HG03045 (cell line): ENCODE results near the gene CREB3L4.
"Not testable (repeated sequence)": the region's sequence is repeated elsewhere in the genome, so short reads cannot be mapped to it uniquely, and the experiment has no call there.

Source experiments
- ATAC-seq: cut with Tn5 transposase; IDR thresholded peaks from one replicate; pipeline ENCODE4 v1.9.1; 2021; ENCODE audit warnings: mild to moderate bottlenecking, moderate library complexity; ENCODE audit not compliant: unreplicated experiment

The CREB3L4 gene

DNA sequence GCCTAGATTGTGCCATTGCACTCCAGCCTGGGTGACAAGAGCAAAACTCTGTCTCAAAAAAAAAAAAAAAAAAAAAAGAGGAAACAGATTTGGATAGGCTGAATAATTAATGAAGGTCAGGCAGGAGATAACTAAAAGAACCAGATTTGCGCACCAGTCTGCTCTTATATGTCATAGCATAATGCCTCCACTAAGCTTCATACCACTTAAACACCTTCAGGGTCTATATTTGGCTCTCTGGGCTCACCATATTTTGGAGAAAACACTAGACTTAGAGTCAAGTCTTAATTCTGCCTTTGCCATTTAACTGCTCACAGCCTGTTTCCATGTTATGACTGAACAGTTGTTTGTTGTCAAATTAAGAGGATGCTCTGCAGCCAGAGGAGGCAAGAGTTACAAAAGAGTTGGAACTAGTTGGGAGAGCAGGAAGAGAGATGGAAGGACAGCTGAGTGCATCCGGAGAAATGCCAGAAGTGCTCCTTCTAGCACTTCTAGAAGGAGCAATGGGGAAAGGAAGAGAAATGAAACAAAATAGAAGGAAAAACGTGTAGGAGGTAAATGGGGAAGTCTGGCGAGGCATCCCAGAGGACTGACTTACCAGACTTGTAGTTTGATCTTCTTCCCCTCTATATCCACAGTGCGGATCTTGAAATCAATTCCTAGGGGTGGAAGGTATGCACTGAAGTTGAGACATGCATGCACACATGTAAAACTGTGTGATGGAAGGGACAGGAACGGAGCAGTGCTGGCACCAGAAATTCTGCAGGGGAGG is 16.6 kb downstream of the CREB3L4 start:
- no peak for ATAC-seq

DNA sequence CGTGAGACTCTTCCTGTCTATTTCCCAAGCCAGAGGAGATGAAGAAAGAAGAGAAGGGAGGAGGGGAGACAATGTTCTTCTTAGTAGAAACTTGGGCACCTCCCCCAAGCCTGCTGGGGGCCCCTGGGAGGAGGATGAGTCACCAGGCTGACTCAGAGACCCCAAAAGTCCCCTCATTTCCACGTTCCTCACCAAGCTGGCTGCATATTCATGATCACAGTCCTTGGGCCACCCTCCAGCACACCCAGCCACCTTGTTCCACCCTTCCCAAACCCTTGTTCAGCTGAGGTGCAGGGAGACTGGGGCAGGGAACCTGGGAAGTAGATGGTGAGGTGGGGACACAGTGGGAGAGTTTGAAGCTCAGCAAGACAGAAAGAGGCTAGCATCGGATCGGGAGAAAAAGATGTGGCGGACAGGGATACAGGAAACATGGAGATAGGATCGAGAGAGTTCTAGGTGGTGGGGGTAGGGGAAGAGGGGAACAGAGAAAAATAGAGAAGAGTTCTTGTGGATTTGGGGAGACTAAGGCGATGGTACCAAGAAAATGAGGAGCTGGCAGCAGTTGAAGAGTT is 17.7 kb downstream of the CREB3L4 start:
- no peak for ATAC-seq

GRCh38 chr1:153985941-153986761 is 18.4 kb downstream of the CREB3L4 start, which contains the start of gene RAB13:
Gene RAB13, minus strand, starts transcription at chr1:153986339. Its CDS starts 103 bp downstream, at chr1:153986236.
- ATAC-seq, result no peak

GRCh38 chr1:153987621-153988020 is 19.9 kb downstream of the CREB3L4 start:
- ATAC-seq, result no peak

DNA sequence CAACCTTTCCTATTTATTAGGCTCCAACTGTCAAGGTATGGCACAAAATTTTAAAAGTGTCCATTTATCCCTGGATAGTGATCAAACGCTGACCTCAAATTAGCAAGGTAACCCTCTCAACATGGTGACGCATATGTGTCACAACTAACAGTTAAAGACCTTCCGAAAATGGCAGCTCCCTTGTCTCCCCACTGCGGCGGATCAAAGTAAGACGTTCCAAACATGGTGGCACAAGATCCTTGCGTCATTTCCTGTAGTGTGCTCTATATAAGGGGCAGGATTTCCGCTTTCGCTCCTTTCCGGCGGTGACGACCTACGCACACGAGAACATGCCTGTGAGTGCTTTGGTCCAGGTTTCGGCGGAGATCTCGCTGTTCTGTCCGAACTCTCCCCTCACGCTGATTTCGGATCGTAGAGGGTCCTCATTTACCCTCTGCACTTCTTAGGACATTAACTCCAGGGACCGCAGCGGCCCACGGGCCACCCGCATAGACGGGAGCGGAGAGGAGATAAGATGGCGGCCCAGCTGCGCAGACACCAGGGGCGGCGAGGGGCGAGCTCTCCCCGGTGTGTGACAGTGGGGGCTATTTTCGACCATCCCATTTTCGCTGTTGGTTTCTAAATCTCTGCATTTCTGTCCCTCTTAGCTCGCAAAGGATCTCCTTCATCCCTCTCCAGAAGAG is 22.9 kb downstream of the CREB3L4 start, which contains the start of gene RPS27:
RPS27 (plus strand) TSS at position 295 of the 683 bp plus-strand sequence; CDS start at position 330, 35 bp downstream.
- ATAC-seq, result peak; percentile 70

DNA sequence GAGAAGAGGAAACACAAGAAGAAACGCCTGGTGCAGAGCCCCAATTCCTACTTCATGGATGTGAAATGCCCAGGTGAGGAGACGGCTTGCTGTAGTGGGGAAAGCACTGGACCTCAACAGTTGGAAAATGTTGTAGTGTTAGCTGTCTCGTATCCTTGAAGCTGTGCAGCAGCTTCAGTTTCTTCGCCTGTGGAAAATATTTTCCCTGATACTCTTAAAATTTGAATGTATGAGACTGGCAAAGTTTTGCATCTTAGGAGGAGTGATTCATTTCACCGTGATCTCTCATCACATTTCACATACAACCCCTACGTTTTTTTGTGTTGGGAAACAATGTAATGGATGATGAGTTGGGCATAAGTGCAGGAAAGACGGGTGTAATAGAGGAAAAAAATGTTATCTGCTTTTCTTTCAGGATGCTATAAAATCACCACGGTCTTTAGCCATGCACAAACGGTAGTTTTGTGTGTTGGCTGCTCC is 23.5 kb downstream of the CREB3L4 start:
- ATAC-seq, result no peak

- no peak for ATAC-seq
Measured at GRCh38 chr1:153991806-153992205, 24.1 kb downstream of the CREB3L4 start.

DNA sequence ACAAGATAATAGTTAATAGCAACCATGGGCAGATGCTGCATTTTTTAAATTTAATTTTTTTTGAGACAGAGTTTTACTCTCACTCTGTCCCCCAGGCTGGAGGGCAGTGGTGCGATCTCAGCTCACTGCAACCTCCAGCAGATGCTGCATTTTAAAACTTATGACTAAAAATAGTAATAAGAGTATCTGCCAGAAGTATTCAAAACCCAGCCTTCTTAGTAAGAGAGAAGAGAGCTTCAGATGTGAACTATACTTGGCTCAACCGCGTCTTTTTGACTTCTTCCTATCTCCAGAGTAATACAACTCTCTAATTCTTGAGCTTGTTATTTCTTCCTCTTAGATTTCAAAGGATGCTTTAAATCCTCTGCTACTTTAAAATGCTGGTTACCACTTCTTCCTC is 27.5 kb downstream of the CREB3L4 start:
- ATAC-seq, result no peak

- ATAC-seq, result no peak
Measured at GRCh38 chr1:153995640-153996039, 27.9 kb downstream of the CREB3L4 start.

DNA sequence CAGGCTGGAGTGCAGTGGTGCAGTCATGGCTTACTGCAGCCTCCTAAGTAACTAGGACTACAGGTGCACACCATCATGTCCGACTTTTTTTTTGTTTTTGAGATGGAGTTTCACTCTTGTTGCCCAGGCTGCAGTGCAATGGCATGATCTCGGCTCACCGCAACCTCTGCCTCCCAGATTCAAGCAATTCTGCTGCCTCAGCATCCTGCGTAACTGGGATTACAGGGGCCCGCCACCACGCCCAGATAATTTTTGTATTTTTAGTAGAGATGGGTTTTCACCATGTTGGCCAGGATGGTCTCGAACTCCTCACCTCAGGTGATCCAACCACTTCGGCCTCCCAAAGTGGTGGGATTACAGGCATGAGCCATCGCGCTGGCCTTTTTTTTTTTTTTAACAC is 29.2 kb downstream of the CREB3L4 start:
- not testable (repeated sequence) for ATAC-seq

- ATAC-seq, result no peak
Measured at GRCh38 chr1:154000420-154000819, 32.7 kb downstream of the CREB3L4 start.

DNA sequence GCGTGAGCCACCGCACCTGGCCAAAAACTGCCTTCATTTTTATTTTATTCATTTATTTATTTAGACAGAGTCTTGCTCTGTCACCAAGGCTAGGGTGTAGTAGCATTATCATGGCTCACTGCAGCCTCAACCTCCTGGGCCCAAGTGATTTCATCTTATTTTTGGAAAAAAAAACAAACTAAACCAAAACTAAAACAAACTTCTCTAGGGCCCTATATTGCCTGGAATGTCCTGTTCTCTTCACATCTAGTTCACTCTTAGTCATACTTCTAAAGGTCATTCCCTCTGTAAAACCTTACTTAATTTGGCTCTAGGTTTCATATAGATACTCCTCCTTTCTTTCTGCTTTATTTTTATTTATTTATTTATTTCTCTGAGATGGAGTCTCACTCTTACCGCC is 38.4 kb downstream of the CREB3L4 start:
- ATAC-seq, result no peak

GRCh38 chr1:154012129-154012528 is 44.4 kb downstream of the CREB3L4 start:
- no peak for ATAC-seq

- ATAC-seq, result not testable (repeated sequence)
Measured at GRCh38 chr1:154012543-154012942, 44.8 kb downstream of the CREB3L4 start.

DNA sequence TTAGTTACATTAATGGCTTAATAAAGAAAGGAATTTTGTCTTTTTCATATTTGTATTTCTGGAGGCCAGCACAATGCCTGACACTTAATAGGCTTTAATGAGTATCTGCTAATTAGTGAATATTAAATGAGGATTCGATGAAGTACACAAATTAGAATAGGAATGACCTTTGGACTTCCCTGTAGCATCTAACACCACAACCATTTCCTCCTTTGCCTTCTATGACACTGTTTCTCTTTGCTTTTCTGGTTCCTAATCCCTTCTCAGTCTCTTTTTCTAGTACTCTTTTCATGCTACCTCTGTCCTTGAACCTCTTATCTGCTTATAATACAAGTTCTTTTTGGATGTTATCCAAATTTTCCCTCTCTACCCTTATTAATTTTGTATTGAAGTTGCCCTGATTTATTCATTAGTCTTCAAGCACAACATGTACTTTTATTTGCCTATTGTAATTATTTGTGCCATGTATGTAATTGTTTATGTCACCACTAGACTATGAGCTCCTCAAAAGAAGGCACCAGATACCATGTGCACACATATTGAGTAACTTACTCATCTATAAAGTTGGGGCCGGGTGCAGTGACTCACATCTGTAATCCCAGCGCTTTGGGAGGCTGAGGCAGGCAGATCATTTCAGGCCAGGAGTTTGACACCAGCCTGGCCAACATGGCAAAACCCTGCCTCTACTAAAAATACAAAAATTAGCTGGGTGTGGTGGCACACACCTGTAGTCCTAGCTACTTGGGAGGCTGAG is 46.6 kb downstream of the CREB3L4 start:
- no peak for ATAC-seq

GRCh38 chr1:154019269-154019668 is 51.6 kb downstream of the CREB3L4 start:
- ATAC-seq, result no peak

DNA sequence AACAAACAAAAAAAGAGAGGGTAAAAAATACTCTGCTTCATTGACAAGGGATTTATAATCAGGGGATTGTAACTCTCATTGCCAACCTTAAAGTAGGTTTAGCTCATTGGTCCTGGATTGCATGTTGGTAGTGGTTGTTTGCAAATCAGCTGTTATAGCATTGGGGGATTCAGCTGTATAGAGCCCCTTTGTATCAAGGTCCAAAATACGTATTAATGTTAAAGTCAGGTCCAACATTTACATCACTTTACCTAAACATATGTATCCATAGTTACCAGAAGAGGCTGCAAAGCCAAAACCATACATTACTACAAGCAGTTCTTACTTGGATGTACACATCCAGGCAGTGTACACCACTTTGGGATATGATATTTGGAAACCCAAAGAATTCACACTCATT is 52.2 kb downstream of the CREB3L4 start:
- no peak for ATAC-seq
